Chondrocyte (in vitro differentiated cells): ENCODE results near the gene AXIN1. TPM values are rescaled to one million over a fixed set of nuclear protein-coding genes. Genes with fewer than 3 reads are reported as not detected.
A peak's percentile ranks its signal among the peaks of the same experiment; 100 is the strongest.

Experiments used
- DNase-seq: peaks from one replicate; pipeline ENCODE4 v3.0.0; 2021; ENCODE audit warnings: mixed read lengths, low spot score
- H3K27ac Mint-ChIP-seq: one replicate; pipeline ENCODE4 v1.8.0; 2021; ENCODE audit warnings: mild to moderate bottlenecking, moderate library complexity, mixed read lengths; ENCODE audit not compliant: unreplicated experiment
- H3K27me3 Mint-ChIP-seq: 2 replicates; pipeline ENCODE4 v1.8.0; 2021; ENCODE audit warnings: low read depth, mixed read lengths
- H3K36me3 Mint-ChIP-seq: 2 replicates; pipeline ENCODE4 v1.8.0; 2021; ENCODE audit warnings: low read depth, mixed read lengths
- H3K4me1 Mint-ChIP-seq: 2 replicates; pipeline ENCODE4 v1.8.0; 2021; ENCODE audit warnings: low read depth, mild to moderate bottlenecking, mixed read lengths
- H3K4me3 Mint-ChIP-seq: one replicate; pipeline ENCODE4 v1.8.0; 2021; ENCODE audit warnings: mild to moderate bottlenecking, moderate library complexity, mixed read lengths; ENCODE audit not compliant: unreplicated experiment
- H3K9me3 Mint-ChIP-seq: 2 replicates; pipeline ENCODE4 v1.8.0; 2021; ENCODE audit warnings: low read depth, mixed read lengths
- total RNA-seq: library from RNA; stranded (reverse); gene quantifications from 3 replicates; pipeline ENCODE4 v1.2.1, GENCODE V29; 2021
- TF ChIP-seq, protein P1 (sequence below): fragments of 200-600 bp; sonication (generic); IDR thresholded peaks from 2 replicates; pipeline ENCODE4 v1.5.0; 2021; ENCODE audit warnings: antibody characterized with exemption, mild to moderate bottlenecking, moderate library complexity

Gene AXIN1
- total RNA-seq, 1 donor from 2014 or later, result 27.2 TPM

DNA sequence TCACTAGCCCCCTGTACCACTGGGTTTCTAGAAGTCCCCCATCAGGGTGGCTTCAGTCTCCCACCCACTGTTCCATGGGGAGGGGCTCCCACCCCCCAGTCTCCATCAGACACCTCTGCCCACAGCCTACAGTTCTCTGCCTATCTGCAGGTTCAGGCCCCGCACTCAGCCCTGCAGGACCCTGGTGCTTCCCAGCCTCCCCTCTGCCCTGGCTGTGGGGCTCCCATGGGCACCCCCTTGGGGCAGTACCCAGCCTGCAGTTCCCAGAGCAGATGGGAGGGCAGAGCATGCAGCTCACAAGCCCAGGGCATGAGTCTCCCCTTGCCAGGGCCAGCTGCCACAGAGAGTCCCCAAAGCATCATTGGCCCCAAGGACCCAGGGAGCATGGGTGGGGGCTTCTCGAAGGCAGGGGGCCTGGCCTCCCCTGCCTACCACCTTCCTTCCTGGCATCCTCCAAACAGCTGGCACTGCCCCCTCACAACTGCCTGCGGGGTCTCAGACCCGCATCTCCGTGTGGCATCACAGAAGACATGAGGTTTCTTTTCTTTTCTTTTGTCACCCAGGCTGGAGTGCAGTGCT is 20.6 kb upstream of the AXIN1 start:
- no peaks in the 10 kb centered on the region for H3K9me3 Mint-ChIP-seq
- peaks cover 5% of the 10 kb centered on the region for H3K36me3 Mint-ChIP-seq
- DNase-seq, result no peak
- no peaks in the 10 kb centered on the region for H3K27me3 Mint-ChIP-seq
- TF ChIP-seq, protein P1, sequence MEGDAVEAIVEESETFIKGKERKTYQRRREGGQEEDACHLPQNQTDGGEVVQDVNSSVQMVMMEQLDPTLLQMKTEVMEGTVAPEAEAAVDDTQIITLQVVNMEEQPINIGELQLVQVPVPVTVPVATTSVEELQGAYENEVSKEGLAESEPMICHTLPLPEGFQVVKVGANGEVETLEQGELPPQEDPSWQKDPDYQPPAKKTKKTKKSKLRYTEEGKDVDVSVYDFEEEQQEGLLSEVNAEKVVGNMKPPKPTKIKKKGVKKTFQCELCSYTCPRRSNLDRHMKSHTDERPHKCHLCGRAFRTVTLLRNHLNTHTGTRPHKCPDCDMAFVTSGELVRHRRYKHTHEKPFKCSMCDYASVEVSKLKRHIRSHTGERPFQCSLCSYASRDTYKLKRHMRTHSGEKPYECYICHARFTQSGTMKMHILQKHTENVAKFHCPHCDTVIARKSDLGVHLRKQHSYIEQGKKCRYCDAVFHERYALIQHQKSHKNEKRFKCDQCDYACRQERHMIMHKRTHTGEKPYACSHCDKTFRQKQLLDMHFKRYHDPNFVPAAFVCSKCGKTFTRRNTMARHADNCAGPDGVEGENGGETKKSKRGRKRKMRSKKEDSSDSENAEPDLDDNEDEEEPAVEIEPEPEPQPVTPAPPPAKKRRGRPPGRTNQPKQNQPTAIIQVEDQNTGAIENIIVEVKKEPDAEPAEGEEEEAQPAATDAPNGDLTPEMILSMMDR, result no peak
- H3K27ac Mint-ChIP-seq, result no peak overlapping the region
- peaks cover 11% of the 10 kb centered on the region for H3K4me1 Mint-ChIP-seq
- H3K4me3 Mint-ChIP-seq, result no peak overlapping the region

DNA sequence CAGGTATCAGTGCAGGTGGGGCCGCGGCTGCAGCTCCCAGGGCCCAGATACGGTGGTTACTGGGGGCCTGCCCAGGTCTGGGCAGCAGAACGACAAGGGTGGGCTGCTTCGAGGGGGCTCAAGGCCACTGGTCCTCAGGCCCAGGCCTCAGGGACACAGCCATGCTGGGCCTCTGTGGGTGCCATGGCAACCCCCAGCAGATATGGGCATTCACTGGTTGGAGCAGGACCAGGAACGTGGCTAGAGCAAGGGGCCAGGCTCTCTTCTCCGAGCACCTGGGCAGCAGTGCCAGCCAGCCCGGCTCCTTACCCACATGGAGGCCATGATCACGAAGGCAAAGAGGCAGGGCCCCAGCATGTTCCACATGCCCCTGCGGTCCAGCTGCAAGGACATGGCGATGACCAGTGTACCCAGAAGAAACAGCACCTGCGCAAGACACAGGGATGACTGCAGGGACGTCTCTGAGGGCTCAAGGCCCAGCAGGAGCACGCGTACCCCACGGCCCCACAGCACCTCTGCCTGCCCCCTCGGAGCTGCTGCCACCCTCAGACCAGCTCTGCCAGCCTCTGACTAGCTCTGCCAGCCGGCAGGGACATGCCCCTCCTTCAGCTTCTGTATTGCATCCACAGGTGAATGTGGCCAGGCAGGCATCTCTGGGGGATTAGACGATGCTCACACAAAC is 19.9 kb upstream of the AXIN1 start:
- no peaks in the 10 kb centered on the region for H3K27me3 Mint-ChIP-seq
- TF ChIP-seq, protein P1, result no peak
- no peaks in the 10 kb centered on the region for H3K9me3 Mint-ChIP-seq
- no peak overlapping the region for H3K27ac Mint-ChIP-seq
- no peak overlapping the region for H3K4me3 Mint-ChIP-seq
- H3K4me1 Mint-ChIP-seq, result peaks cover 11% of the 10 kb centered on the region
- no peak for DNase-seq
- H3K36me3 Mint-ChIP-seq, result peaks cover 6% of the 10 kb centered on the region

DNA sequence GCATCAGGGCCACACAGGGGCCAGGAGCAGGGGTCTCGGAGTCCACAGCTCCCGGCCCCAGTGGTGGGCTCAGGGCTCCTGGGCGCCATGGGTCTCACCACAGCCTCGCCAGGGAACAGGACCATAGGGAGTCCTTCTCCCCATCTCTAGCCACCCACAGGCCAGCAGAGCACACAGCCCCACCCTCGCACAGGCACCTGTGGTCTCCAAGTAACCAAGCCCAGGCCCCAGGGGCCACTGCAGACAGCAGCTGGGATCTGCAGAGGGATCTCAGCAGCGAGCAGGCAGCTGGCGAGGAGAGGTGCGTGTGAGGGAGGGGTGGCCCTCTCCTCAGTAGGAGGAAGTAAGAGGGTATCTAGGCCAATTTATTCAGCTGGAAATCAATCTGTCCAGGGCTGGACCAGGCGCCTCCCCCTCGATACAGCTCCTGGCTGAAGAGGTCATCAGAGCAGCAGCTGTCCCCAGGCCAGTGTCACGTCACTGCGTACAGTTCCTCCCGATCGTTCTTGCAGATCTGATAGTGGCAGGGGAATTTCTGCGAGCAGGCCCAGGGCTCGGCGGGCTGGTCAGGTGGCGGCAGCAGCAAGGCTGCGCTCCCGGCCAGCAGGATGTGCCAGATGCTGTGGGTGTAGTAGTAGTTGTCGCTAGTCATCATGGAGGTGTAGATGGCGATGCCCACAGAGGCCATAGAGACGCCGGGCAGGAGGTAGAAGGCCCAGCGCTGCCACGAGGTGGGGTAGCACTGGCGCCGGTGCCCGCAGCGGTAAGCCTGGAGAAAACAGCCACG is 19.2 kb upstream of the AXIN1 start:
- peak overlapping the region; percentile 36 for H3K27ac Mint-ChIP-seq
- no peak overlapping the region for H3K4me3 Mint-ChIP-seq
- H3K9me3 Mint-ChIP-seq, result no peaks in the 10 kb centered on the region
- peaks cover 9% of the 10 kb centered on the region for H3K36me3 Mint-ChIP-seq
- TF ChIP-seq, protein P1, result no peak
- H3K27me3 Mint-ChIP-seq, result no peaks in the 10 kb centered on the region
- DNase-seq, result no peak
- H3K4me1 Mint-ChIP-seq, result peaks cover 11% of the 10 kb centered on the region

DNA sequence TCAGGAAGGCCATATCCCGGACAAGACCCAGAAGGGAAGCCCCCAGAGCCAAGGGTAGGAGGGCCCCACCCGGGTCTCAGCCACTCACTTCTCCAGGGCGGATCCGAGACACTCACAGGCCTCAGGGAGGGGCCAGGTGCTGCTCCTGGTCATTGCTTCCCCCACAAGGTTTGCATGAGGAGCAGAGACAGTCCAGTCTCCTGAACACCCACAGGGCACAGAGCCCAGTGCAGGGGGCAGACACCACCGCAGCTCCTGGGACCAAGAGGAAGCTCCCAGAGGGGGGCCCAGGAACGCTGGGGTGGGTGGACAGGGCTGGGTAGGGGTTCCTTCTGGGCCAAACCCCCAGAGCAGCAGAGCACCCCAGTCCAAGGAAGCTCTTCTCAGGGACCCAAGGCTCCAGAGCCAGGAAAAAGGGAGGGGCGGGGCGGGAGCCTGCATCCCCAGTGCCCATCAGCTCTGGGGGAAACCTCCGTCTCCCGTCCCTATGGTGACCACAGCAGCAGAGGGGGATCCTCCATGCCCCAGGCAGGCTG is 18.5 kb upstream of the AXIN1 start:
- Mint-ChIP-seq H3K27me3 (no peaks in the 10 kb centered on the region), H3K27ac (peak overlapping the region; percentile 89), H3K4me1 (peaks cover 11% of the 10 kb centered on the region), H3K36me3 (peaks cover 9% of the 10 kb centered on the region), H3K4me3 (peak overlapping the region; percentile 75), H3K9me3 (no peaks in the 10 kb centered on the region)
- TF ChIP-seq, protein P1, result no peak
- DNase-seq, result no peak

DNA sequence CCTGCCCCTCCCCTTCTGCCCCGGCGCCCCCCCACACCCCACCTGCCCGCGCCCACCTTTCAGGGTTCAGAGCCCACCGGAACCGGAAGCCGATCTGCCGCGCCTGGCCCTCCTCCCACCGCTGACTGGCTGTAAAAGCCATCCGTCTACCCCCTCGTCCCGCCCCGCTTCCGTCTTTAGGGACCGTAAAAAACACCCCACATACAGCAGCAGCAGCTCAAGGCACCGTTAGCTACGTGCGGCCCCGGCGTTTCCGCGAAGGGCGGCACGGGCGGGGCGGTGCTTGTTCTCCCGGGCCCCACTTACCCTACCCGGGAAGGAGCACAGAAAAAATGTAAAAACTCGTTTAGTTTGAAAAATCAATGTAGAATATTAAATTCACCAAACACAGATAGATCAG is 17.9 kb upstream of the AXIN1 start, which contains the start of gene MRPL28:
Gene MRPL28, minus strand, starts transcription at position 96 of the 400 bp plus-strand sequence. CDS start 320 bp downstream, outside the sequence.
- TF ChIP-seq, protein P1, result no peak
- Mint-ChIP-seq H3K36me3 (peaks cover 9% of the 10 kb centered on the region), H3K4me1 (peaks cover 11% of the 10 kb centered on the region), H3K9me3 (no peaks in the 10 kb centered on the region), H3K4me3 (peak within 1 kb of the TSS; percentile 75), H3K27me3 (no peaks in the 10 kb centered on the region), H3K27ac (peak within 1 kb of the TSS; percentile 89)
- DNase-seq, result peak; percentile 96
